OCI-LY1 (cell line): ENCODE results near the gene PRRC2C.

ENCODE experiments used
- H2AFZ ChIP-seq: fragments of 200-600 bp; sonication (generic), shearing (Covaris generic); 2 replicates; pipeline ENCODE4 v1.6.0; 2014; ENCODE audit warnings: antibody characterized with exemption, mild to moderate bottlenecking, low read length
- H3F3A ChIP-seq: fragments of 200-600 bp; sonication (generic), shearing (Covaris generic); 2 replicates; pipeline ENCODE4 v1.6.0; 2014; ENCODE audit warnings: mild to moderate bottlenecking, antibody characterized with exemption, low read length, moderate library complexity; ENCODE audit not compliant: insufficient read depth
- H3K27ac ChIP-seq: fragments of 200-600 bp; sonication (generic); 2 replicates; pipeline ENCODE4 v1.5.1; 2014; ENCODE audit warnings: low read length, mixed run types, mild to moderate bottlenecking, low read depth; ENCODE audit not compliant: poor library complexity, severe bottlenecking
- H3K27me3 ChIP-seq: fragments of 200-600 bp; sonication (generic); 2 replicates; pipeline ENCODE4 v1.6.0; 2014; ENCODE audit warnings: antibody characterized with exemption, mild to moderate bottlenecking, low read length, moderate library complexity; ENCODE audit not compliant: insufficient read depth
- H3K36me3 ChIP-seq: fragments of 200-600 bp; sonication (generic); 2 replicates; pipeline ENCODE4 v1.6.1; 2014; ENCODE audit warnings: mild to moderate bottlenecking, antibody characterized with exemption, low read length, moderate library complexity, mixed read lengths; ENCODE audit not compliant: insufficient read depth
- H3K4me1 ChIP-seq: fragments of 200-600 bp; sonication (generic); 2 replicates; pipeline ENCODE4 v1.5.1; 2014; ENCODE audit warnings: mild to moderate bottlenecking, low read length, moderate library complexity; ENCODE audit not compliant: insufficient read depth, severe bottlenecking
- H3K4me2 ChIP-seq: fragments of 200-600 bp; sonication (generic), shearing (Covaris generic); 2 replicates; pipeline ENCODE4 v1.6.1; 2014; ENCODE audit warnings: low read length
- H3K4me3 ChIP-seq: fragments of 200-600 bp; sonication (generic); 2 replicates; pipeline ENCODE4 v1.5.1; 2014; ENCODE audit warnings: low read length, low read depth, mild to moderate bottlenecking, mixed read lengths; ENCODE audit not compliant: poor library complexity, severe bottlenecking
- H3K79me2 ChIP-seq: fragments of 200-600 bp; shearing (Covaris generic); 2 replicates; pipeline ENCODE4 v1.6.1; 2016; ENCODE audit warnings: mixed run types, low read length, mixed read lengths; ENCODE audit not compliant: insufficient read depth
- H3K9ac ChIP-seq: fragments of 200-600 bp; sonication (generic), shearing (Covaris generic); 2 replicates; pipeline ENCODE4 v1.6.1; 2014; ENCODE audit warnings: mild to moderate bottlenecking, low read length, mixed read lengths
- H3K9me2 ChIP-seq: fragments of 200-600 bp; sonication (generic), shearing (Covaris generic); 2 replicates; pipeline ENCODE4 v1.6.1; 2014; ENCODE audit warnings: low read depth, mild to moderate bottlenecking, low read length, mixed read lengths
- H3K9me3 ChIP-seq: fragments of 200-600 bp; shearing (Covaris generic); 2 replicates; pipeline ENCODE4 v1.6.1; 2014; ENCODE audit warnings: low read length, mixed read lengths
- H4K20me1 ChIP-seq: fragments of 200-600 bp; sonication (generic), shearing (Covaris generic); 2 replicates; pipeline ENCODE4 v1.6.0; 2016; ENCODE audit warnings: mild to moderate bottlenecking, low read length; ENCODE audit not compliant: insufficient read depth
- CTCF ChIP-seq: fragments of 200-600 bp; sonication (generic), shearing (Covaris generic); IDR thresholded peaks from 2 replicates; pipeline ENCODE4 v1.5.1; 2017; ENCODE audit warnings: mild to moderate bottlenecking, antibody characterized with exemption, low read length, moderate library complexity, mixed read lengths
- EZH2 ChIP-seq: fragments of 200-600 bp; sonication (generic), shearing (Covaris generic); IDR thresholded peaks from 2 replicates; pipeline ENCODE4 v1.8.0; 2017; ENCODE audit warnings: borderline replicate concordance, mixed run types, mild to moderate bottlenecking, antibody characterized with exemption, low read length, moderate library complexity, mixed read lengths

PRRC2C gene

GRCh38 chr1:171637928-171638576 lies 152.7 kb downstream of the PRRC2C start:
- H3F3A ChIP-seq: no peaks in the 10 kb centered on the region
- no peak overlapping the region for H3K9ac ChIP-seq
- H4K20me1 ChIP-seq: no peaks in the 10 kb centered on the region
- no peaks in the 10 kb centered on the region for H3K9me2 ChIP-seq
- no peak overlapping the region for H3K27ac ChIP-seq
- H3K79me2 ChIP-seq: no peaks in the 10 kb centered on the region
- H3K9me3 ChIP-seq: no peaks in the 10 kb centered on the region
- no peaks in the 10 kb centered on the region for H3K36me3 ChIP-seq
- no peak for TF ChIP-seq EZH2
- no peak for TF ChIP-seq CTCF
- H3K4me2 ChIP-seq: no peak overlapping the region
- H2AFZ ChIP-seq: no peak overlapping the region
- H3K27me3 ChIP-seq: no peaks in the 10 kb centered on the region
- no peak overlapping the region for H3K4me3 ChIP-seq
- no peaks in the 10 kb centered on the region for H3K4me1 ChIP-seq

GRCh38 chr1:171640225-171640624 lies 154.9 kb downstream of the PRRC2C start:
- H4K20me1 ChIP-seq: no peaks in the 10 kb centered on the region
- no peaks in the 10 kb centered on the region for H3K9me2 ChIP-seq
- no peaks in the 10 kb centered on the region for H3K36me3 ChIP-seq

GRCh38 chr1:171641076-171641864 lies 155.9 kb downstream of the PRRC2C start:
- no peaks in the 10 kb centered on the region for H3K36me3 ChIP-seq
- H3K27ac ChIP-seq: no peak overlapping the region
- H4K20me1 ChIP-seq: no peaks in the 10 kb centered on the region
- no peaks in the 10 kb centered on the region for H3K9me2 ChIP-seq
- TF ChIP-seq CTCF (no peak; the same call in 1 of the 2 replicates), EZH2 (no peak)
- H3K9me3 ChIP-seq: no peaks in the 10 kb centered on the region
- no peak overlapping the region for H3K4me2 ChIP-seq
- H3K9ac ChIP-seq: no peak overlapping the region
- no peaks in the 10 kb centered on the region for H3K27me3 ChIP-seq
- H3K79me2 ChIP-seq: no peaks in the 10 kb centered on the region
- no peak overlapping the region for H2AFZ ChIP-seq
- no peaks in the 10 kb centered on the region for H3F3A ChIP-seq
- no peaks in the 10 kb centered on the region for H3K4me1 ChIP-seq
- H3K4me3 ChIP-seq: no peak overlapping the region

More at GRCh38 chr1:171640225-171640624, 154.9 kb downstream of the PRRC2C start:
- Histone ChIP-seq H3K79me2 (no peaks in the 10 kb centered on the region), H3K4me2 (no peak overlapping the region), H3K4me3 (no peak overlapping the region), H3K9me3 (no peaks in the 10 kb centered on the region), H3K9ac (no peak overlapping the region), H3F3A (no peaks in the 10 kb centered on the region), H3K4me1 (no peaks in the 10 kb centered on the region), H3K27me3 (no peaks in the 10 kb centered on the region), H3K27ac (no peak overlapping the region), H2AFZ (no peak overlapping the region)
- TF ChIP-seq EZH2 (no peak), CTCF (no peak)
